ENCODE measurements around the gene NOTUM.

DNA sequence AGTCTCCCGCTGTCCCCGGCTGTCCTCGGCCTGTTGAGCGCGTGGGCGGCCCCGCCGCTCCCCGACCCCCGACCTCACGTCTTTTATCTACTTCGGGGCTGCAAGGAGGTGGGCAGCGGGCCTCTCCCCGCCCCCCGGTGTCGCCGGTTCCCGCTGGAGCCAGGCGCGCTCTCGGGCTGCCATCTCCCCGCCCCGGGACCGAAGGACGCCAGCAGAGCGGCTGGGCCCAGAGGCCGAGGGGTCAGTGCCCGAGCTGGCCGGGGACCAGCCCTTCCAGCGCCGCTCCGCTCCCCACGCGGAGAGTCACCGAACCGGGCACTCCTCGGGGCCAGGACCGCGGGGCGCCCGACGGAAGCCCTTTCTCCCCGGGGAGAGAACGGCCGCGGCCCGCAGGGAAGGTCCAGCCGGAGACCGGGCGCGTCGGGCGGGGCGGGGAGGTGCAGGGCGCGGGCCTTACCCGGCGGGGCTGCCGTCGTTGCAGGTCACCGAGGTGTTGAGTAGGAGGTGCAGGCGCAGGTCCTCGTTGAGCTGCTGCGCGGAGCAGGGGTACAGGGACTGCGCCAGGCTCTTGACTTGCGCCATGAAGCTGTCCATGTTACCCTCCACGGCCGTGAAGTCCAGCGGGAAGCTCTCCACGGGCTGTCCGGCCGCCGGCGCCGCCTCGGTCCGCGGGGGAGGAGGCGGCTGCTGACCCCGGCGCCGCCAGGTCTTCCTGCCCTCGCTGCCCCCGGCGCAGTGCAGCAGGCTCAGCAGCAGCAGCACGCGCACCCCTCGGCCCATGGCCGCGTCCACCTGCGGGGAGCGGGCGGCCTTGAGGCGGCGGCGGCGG lies 643 bp downstream of the NOTUM start:
- TF ChIP-seq, protein P1, sequence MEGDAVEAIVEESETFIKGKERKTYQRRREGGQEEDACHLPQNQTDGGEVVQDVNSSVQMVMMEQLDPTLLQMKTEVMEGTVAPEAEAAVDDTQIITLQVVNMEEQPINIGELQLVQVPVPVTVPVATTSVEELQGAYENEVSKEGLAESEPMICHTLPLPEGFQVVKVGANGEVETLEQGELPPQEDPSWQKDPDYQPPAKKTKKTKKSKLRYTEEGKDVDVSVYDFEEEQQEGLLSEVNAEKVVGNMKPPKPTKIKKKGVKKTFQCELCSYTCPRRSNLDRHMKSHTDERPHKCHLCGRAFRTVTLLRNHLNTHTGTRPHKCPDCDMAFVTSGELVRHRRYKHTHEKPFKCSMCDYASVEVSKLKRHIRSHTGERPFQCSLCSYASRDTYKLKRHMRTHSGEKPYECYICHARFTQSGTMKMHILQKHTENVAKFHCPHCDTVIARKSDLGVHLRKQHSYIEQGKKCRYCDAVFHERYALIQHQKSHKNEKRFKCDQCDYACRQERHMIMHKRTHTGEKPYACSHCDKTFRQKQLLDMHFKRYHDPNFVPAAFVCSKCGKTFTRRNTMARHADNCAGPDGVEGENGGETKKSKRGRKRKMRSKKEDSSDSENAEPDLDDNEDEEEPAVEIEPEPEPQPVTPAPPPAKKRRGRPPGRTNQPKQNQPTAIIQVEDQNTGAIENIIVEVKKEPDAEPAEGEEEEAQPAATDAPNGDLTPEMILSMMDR (IDR thresholded peaks at IDR 0.05), result no peak
- TF ChIP-seq EP300 (IDR thresholded peaks at IDR 0.05), result no peak
- no peak for TF ChIP-seq POLR2A (IDR thresholded peaks at IDR 0.05)
- TF ChIP-seq POLR2AphosphoS5 (IDR thresholded peaks at IDR 0.05), result no peak

Data from upper lobe of left lung (tissue), 4 donors.